Neural crest cell (in vitro differentiated cells): Measurements from ENCODE around the gene SGMS1. TPM values are rescaled to one million over a fixed set of nuclear protein-coding genes. Genes with fewer than 3 reads are reported as not detected.

ENCODE experiments used
- DNase-seq: peaks from one replicate; pipeline ENCODE4 v3.0.0; 2021; ENCODE audit warnings: low read depth, mixed read lengths, low spot score
- H3K27ac Mint-ChIP-seq: one replicate; pipeline ENCODE4 v1.8.0; 2021; ENCODE audit warnings: mild to moderate bottlenecking, mixed read lengths; ENCODE audit not compliant: unreplicated experiment
- H3K27me3 Mint-ChIP-seq: 2 replicates; pipeline ENCODE4 v1.8.0; 2021; ENCODE audit warnings: low read depth, mild to moderate bottlenecking, mixed read lengths
- H3K36me3 Mint-ChIP-seq: 2 replicates; pipeline ENCODE4 v1.8.0; 2021; ENCODE audit warnings: low read depth, mild to moderate bottlenecking, mixed read lengths
- H3K4me1 Mint-ChIP-seq: 2 replicates; pipeline ENCODE4 v1.8.0; 2021; ENCODE audit warnings: mixed read lengths
- H3K4me3 Mint-ChIP-seq: one replicate; pipeline ENCODE4 v1.8.0; 2021; ENCODE audit warnings: mild to moderate bottlenecking, mixed read lengths
- H3K9me3 Mint-ChIP-seq: 2 replicates; pipeline ENCODE4 v1.8.0; 2021; ENCODE audit warnings: mixed read lengths
- total RNA-seq: library from RNA; stranded (reverse); gene quantifications from 2 replicates; pipeline ENCODE4 v1.2.1, GENCODE V29; 2021
- TF ChIP-seq, protein P1 (sequence below): fragments of 200-600 bp; sonication (generic); conservative IDR thresholded peaks from 2 replicates; pipeline ENCODE4 v1.5.0; 2021; ENCODE audit warnings: antibody characterized with exemption, mild to moderate bottlenecking

Gene SGMS1
- total RNA-seq, 1 donor from 2014 or later: 14.4 TPM

DNA sequence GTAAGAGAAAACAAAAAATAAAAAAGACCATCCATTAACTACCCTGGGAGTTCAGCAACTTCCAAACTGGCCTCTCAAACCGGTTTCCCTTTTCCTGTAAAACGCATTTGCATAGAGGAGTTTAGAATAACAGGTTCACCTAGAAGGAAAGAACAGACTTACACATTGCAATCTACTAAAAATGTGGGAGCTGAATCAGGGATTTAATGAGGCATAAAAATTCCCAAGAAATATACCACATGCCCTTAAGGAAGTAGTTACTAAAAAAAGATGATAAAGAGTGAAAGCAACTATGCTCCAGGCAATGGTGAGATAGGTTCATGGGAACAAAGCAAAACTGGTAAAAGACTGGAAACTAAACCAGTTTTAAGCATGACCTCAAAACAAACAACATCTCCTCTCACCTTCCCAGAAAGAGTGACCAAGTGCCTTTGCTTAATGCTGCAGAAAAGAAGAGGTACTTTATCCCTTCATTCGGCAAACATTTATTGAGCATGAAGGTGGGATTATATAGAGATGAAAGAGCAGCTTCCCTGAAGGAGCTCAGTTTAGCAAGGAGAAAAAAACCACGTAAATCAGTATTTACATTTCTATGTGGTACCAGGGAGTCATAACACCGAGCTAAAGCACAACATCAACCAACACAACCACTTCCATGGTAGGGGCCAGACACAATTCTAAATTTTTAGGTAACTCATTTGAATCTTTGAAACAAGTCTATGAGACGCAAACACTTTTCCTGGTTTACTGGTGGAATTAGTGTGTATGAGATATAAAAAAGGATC, 152.8 kb downstream of the SGMS1 start:
- DNase-seq: no peak
- no peak overlapping the region for H3K27ac Mint-ChIP-seq
- H3K9me3 Mint-ChIP-seq: no peaks in the 10 kb centered on the region
- peaks cover 15% of the 10 kb centered on the region for H3K4me1 Mint-ChIP-seq
- no peaks in the 10 kb centered on the region for H3K27me3 Mint-ChIP-seq
- no peak overlapping the region for H3K4me3 Mint-ChIP-seq
- TF ChIP-seq, protein P1, sequence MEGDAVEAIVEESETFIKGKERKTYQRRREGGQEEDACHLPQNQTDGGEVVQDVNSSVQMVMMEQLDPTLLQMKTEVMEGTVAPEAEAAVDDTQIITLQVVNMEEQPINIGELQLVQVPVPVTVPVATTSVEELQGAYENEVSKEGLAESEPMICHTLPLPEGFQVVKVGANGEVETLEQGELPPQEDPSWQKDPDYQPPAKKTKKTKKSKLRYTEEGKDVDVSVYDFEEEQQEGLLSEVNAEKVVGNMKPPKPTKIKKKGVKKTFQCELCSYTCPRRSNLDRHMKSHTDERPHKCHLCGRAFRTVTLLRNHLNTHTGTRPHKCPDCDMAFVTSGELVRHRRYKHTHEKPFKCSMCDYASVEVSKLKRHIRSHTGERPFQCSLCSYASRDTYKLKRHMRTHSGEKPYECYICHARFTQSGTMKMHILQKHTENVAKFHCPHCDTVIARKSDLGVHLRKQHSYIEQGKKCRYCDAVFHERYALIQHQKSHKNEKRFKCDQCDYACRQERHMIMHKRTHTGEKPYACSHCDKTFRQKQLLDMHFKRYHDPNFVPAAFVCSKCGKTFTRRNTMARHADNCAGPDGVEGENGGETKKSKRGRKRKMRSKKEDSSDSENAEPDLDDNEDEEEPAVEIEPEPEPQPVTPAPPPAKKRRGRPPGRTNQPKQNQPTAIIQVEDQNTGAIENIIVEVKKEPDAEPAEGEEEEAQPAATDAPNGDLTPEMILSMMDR: no peak
- H3K36me3 Mint-ChIP-seq: peaks cover 2% of the 10 kb centered on the region

DNA sequence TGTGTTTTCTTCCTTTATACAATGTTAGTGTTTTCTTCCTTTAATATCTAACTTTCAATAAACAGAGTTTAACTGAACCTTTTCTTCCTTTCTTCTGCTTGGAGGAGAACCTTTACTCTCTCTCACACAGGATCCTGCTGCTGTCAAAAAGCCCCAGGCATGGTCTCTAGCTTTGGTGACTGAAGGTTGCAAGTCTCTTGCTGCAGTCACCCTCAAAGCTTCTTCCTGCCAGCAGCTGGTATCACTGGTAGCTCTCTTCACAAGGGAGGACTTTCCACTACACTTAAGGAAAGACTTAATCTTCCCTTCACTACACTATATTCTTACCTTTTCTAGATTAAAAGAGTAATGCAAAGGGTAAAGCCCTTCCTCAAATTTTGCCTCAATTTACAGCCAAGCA, 153.4 kb downstream of the SGMS1 start:
- no peak overlapping the region for H3K4me3 Mint-ChIP-seq
- no peaks in the 10 kb centered on the region for H3K9me3 Mint-ChIP-seq
- no peaks in the 10 kb centered on the region for H3K27me3 Mint-ChIP-seq
- no peak overlapping the region for H3K27ac Mint-ChIP-seq
- no peak for DNase-seq
- TF ChIP-seq, protein P1: no peak
- peaks cover 2% of the 10 kb centered on the region for H3K36me3 Mint-ChIP-seq
- peaks cover 15% of the 10 kb centered on the region for H3K4me1 Mint-ChIP-seq

DNA sequence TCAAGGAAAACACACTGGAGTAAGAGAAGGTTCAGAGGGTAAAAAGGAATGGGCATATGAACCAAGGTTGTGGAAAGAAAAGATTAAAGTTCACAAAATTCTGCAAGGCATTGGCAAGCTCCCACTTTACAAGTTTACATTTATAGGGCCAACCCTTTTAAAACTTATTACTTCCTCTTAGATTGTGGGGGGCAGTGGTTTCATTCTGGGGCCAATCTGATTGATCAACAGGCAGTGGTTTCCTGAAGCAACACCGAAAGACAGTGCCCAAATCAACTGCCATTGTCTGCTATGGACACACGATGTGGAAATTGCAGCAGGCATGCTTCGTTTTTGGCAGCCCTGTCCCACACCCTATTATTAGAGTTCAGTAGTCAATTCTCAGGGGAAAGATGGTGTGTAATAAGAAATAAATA, 154.0 kb downstream of the SGMS1 start:
- Mint-ChIP-seq H3K27me3 (no peaks in the 10 kb centered on the region), H3K9me3 (no peaks in the 10 kb centered on the region), H3K4me1 (peaks cover 15% of the 10 kb centered on the region), H3K36me3 (no peaks in the 10 kb centered on the region), H3K4me3 (no peak overlapping the region), H3K27ac (no peak overlapping the region)
- TF ChIP-seq, protein P1: no peak
- no peak for DNase-seq

DNA sequence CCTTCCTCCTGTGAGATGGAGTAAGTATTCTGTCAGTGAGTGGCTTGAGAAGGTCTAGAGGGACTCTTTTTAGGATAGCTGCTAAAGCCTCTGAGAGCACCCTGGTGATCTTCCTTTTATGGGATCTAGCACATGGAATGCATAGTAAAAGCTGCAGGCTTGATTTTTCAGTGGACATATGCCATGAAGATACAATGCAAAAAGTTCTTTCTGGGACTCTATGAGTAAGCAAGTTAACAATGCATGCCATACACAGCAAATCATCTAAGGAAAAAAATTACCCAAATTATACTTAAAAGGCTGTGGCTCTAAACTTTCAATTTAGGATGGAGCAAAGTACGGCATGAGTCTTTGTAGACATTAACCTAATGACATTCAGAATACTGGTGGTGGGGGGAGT, 154.5 kb downstream of the SGMS1 start:
- no peak for DNase-seq
- Mint-ChIP-seq H3K27ac (no peak overlapping the region), H3K36me3 (no peaks in the 10 kb centered on the region), H3K4me1 (peaks cover 15% of the 10 kb centered on the region), H3K9me3 (no peaks in the 10 kb centered on the region), H3K4me3 (no peak overlapping the region), H3K27me3 (no peaks in the 10 kb centered on the region)
- TF ChIP-seq, protein P1: no peak

DNA sequence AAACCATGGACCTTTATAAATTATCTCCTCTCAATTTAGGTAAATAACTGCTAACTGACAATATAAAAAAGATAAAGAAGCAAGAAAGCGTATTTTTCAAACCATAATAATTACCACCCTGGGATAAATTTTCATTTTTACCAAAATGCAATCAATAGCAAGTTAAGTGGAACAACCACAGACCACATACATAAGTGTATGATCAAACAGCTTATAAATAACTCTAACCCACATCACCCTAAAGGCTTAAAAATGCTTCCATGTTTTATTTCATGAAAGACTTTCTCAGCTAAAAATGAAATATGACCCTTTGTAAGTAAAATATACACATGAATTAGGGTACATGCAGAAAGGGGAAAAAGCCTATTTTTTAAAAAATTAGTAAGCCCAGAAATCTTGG, 156.5 kb downstream of the SGMS1 start:
- H3K9me3 Mint-ChIP-seq: no peaks in the 10 kb centered on the region
- peaks cover 15% of the 10 kb centered on the region for H3K4me1 Mint-ChIP-seq
- TF ChIP-seq, protein P1: no peak
- DNase-seq: no peak
- H3K4me3 Mint-ChIP-seq: no peak overlapping the region
- H3K27me3 Mint-ChIP-seq: no peaks in the 10 kb centered on the region
- peaks cover 6% of the 10 kb centered on the region for H3K36me3 Mint-ChIP-seq
- H3K27ac Mint-ChIP-seq: no peak overlapping the region
